ENCODE measurements around the gene MICAL1. TPM values are rescaled to one million over a fixed set of nuclear protein-coding genes. Genes with fewer than 3 reads are reported as not detected.
A peak's percentile ranks its signal among the peaks of the same experiment; 100 is the strongest.

The MICAL1 gene
- total RNA-seq, 2 experiments from 2014 or later, result 50.5 to 53.2 TPM

DNA sequence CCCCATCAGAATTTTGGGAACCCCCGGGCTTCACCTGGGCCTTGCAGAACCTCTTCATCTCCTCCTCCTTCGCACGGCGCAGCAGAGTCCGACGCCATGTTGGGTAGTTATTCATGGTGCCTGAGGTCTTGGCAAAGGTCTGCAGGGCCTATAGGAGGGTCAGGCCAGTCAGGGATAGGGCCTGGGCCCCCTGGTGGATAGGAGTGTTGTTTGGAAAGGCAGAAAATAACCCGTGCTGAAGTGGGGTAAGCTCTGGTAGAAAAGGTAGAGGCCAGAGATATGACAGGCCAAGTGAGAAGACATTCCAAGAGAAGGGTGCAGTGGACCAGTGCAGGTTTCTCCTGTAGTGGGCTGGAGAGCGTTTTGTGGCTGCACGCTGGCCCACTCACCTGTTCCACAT, 10.2 kb downstream of the MICAL1 start:
- Mint-ChIP-seq H3K27me3 (ENCODE audit: low read depth) (no peaks in the 10 kb centered on the region), H3K4me1 (ENCODE audit: low read depth) (peaks cover 58% of the 10 kb centered on the region), H3K9me3 (ENCODE audit: insufficient read depth) (no peaks in the 10 kb centered on the region), H3K27ac (peak overlapping the region; percentile 46), H3K4me3 (no peak overlapping the region), H3K36me3 (ENCODE audit: low read depth) (peaks cover 49% of the 10 kb centered on the region)
- DNase-seq (no peak), ATAC-seq (no peak)
- POLR2A ChIA-PET, result interaction anchor here (0.5 to 5.7 kb wide), 4 partner anchors 9 to 68 kb away, joined by 3 to 72 read pairs (median 8); partner anchors contain the start of genes CD164 and MICAL1
- CTCF ChIA-PET, result interaction anchor here (1.5 to 2.3 kb wide), 2 partner anchors 63 to 258 kb away, joined by 4 to 7 read pairs; partner anchors contain the start of gene CD164

DNA sequence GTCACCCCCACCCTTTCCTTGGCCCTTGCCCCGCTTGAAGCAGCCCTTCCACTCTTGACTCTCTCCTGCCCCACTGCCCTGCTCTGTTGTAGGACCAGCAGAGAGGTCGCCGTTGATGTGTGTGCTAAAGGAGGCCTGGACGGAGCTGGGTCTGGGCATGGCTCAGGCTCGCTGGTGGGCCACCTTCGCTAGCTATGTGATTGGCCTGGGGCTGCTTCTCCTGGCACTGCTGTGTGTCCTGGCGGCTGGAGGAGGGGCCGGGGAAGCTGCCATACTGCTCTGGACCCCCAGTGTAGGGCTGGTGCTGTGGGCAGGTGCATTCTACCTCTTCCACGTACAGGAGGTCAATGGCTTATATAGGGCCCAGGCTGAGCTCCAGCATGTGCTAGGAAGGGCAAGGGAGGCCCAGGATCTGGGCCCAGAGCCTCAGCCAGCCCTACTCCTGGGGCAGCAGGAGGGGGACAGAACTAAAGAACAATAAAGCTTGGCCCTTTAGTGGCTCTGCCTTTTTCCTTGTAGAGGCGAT, 12.1 kb downstream of the MICAL1 start:
- Mint-ChIP-seq H3K4me1 (ENCODE audit: low read depth) (peaks cover 41% of the 10 kb centered on the region), H3K27me3 (ENCODE audit: low read depth) (no peaks in the 10 kb centered on the region), H3K4me3 (no peak overlapping the region), H3K36me3 (ENCODE audit: low read depth) (peaks cover 40% of the 10 kb centered on the region), H3K9me3 (ENCODE audit: insufficient read depth) (no peaks in the 10 kb centered on the region), H3K27ac (no peak overlapping the region)
- DNase-seq (peak; percentile 18), ATAC-seq (no peak)
- ChIA-PET CTCF (interaction anchor here (0.8 to 2.3 kb wide), 3 partner anchors 11 to 256 kb away, joined by 3 to 10 read pairs (median 7); partner anchors contain the start of gene CD164), POLR2A (interaction anchor here (0.8 to 5.7 kb wide), 6 partner anchors 11 to 72 kb away, joined by 3 to 72 read pairs (median 8); partner anchors contain the start of genes CD164, MICAL1 and ZBTB24)

DNA sequence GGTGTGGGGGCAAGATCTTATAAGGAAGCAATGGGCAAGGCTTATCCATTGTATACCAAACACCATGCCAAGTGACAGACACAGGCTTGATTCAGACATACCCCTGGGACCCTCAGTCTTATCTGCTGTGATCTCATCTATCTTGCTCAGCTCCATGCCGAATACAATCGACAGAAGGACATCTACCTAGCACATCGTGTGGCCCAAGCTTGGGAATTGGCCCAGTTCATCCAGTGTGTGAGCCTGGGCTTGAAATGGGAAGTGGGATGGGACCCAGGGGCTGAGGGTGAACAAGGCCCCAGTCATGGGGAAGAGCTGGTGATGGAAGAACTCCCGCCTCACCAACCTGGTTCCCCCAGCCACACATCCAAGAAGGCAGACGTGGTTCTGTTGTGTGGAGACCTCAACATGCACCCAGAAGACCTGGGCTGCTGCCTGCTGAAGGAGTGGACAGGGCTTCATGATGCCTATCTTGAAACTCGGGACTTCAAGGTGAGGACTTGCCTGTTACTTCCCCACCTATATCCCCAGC, 13.1 kb downstream of the MICAL1 start:
- Mint-ChIP-seq H3K4me1 (ENCODE audit: low read depth) (peaks cover 32% of the 10 kb centered on the region), H3K4me3 (peak overlapping the region; percentile 90), H3K27ac (no peak overlapping the region), H3K27me3 (ENCODE audit: low read depth) (no peaks in the 10 kb centered on the region), H3K36me3 (ENCODE audit: low read depth) (peaks cover 35% of the 10 kb centered on the region), H3K9me3 (ENCODE audit: insufficient read depth) (no peaks in the 10 kb centered on the region)
- ChIA-PET CTCF (interaction anchor here (0.8 to 2.9 kb wide), 9 partner anchors 11 to 263 kb away, joined by 3 to 24 read pairs (median 9); partner anchors contain the start of genes CD164 and MICAL1), POLR2A (interaction anchor here (0.8 to 5.7 kb wide), 9 partner anchors 8 to 207 kb away, joined by 3 to 72 read pairs (median 6); partner anchors contain the start of genes CD164, MICAL1 and ZBTB24)
- ATAC-seq (no peak), DNase-seq (no peak)

DNA sequence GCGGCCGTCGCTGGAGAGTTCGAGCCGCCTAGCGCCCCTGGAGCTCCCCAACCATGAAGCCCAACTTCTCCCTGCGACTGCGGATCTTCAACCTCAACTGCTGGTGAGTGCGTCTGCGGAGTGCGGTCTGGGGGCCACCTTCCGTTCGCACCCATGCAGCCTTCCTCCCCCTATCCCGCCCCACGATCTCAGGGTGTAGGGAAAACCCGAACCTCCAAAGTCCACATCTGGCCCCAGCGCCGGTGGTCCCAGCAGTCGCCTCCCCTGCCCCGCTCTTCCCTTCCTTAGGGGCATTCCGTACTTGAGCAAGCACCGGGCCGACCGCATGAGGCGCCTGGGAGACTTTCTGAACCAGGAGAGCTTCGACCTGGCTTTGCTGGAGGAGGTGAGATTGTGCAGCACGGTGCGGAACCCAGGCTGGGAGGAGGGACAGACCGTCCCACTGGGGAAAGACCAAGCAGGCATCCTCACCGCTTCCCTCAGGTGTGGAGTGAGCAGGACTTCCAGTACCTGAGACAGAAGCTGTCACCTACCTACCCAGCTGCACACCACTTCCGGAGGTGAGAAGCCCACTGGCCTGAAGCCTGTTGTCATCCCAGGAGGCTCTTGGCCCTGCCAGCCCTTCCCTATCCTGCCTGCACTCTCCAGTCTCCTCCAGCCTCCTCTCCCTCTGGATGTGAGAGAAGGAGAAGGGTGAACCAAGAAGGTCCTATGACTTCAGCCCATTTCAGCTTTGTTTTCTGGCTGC, 14.3 kb downstream of the MICAL1 start:
- DNase-seq (peak; percentile 47), ATAC-seq (peak; percentile 24)
- POLR2A ChIA-PET, result interaction anchor here (0.6 to 5.7 kb wide), 12 partner anchors 7 to 539 kb away, joined by 3 to 72 read pairs (median 5); partner anchors contain the start of genes CD164, CEP57L1, MICAL1 and ZBTB24
- CTCF ChIA-PET, result interaction anchor here (0.9 to 2.9 kb wide), 11 partner anchors 10 to 264 kb away, joined by 3 to 24 read pairs (median 9); partner anchors contain the start of genes CD164 and MICAL1
- no peaks in the 10 kb centered on the region for H3K27me3 Mint-ChIP-seq (ENCODE audit: low read depth)
- peak overlapping the region; percentile 90 for H3K4me3 Mint-ChIP-seq
- H3K4me1 Mint-ChIP-seq (ENCODE audit: low read depth), result peaks cover 29% of the 10 kb centered on the region
- H3K36me3 Mint-ChIP-seq (ENCODE audit: low read depth), result peaks cover 30% of the 10 kb centered on the region
- H3K27ac Mint-ChIP-seq, result peak overlapping the region; percentile 82
- no peaks in the 10 kb centered on the region for H3K9me3 Mint-ChIP-seq (ENCODE audit: insufficient read depth)

DNA sequence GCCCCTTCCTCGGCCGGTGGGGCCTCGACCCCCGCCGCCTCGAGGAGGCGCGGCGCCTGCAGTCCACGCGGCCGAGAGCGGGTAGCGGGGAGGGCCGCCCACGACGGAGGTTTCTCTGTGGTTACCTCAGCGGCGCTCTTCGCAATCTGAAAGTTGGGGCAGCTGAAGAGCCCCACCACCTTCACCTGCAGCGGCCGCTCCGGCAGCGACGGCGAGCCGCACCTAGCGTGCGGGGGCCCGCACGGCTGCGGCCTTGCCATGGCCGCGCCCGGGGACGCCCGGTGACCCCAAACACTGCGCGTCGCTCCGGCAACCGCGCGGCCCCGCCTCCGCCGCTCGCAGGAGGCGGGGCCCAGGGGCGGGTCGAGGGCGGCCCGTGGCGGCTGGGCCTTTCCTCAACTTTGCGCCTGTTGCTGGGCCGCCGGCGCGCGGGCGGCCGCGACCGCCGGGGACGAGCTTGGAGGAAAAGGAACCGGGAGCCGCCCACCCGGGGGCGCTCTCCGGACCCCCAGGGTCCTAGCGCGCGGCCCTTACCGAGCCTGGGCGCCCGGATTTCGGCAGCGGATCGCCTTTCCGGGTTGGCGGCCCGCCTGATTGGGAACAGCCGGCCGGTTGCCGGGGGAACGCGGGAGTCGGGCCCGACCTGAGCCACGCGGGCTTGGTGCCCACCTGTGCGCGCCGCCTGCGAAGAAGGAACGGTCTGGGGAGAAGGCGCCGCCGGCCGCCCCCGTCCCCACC, 15.1 kb downstream of the MICAL1 start, which contains the start of the genes PPIL6 and SMPD2:
Gene PPIL6 (minus strand): TSS at position 298 of the 738 bp plus-strand sequence. CDS start 38 bp downstream, at position 260.
Gene SMPD2 (plus strand): TSS at position 394 of the 738 bp plus-strand sequence. CDS start 398 bp downstream, outside the sequence.
- H3K27ac Mint-ChIP-seq, result peak within 1 kb of the TSS; percentile 82
- H3K36me3 Mint-ChIP-seq (ENCODE audit: low read depth), result peaks cover 25% of the 10 kb centered on the region
- no peaks in the 10 kb centered on the region for H3K9me3 Mint-ChIP-seq (ENCODE audit: insufficient read depth)
- H3K4me1 Mint-ChIP-seq (ENCODE audit: low read depth), result peaks cover 29% of the 10 kb centered on the region
- ATAC-seq (peak; percentile 88), DNase-seq (peak; percentile 82)
- peak within 1 kb of the TSS; percentile 90 for H3K4me3 Mint-ChIP-seq
- CTCF ChIA-PET, result interaction anchor here (0.7 to 2.9 kb wide), 10 partner anchors 10 to 253 kb away, joined by 3 to 24 read pairs (median 9); partner anchors contain the start of genes AK9, CD164 and MICAL1
- no peaks in the 10 kb centered on the region for H3K27me3 Mint-ChIP-seq (ENCODE audit: low read depth)
- POLR2A ChIA-PET, result interaction anchor here (0.6 to 5.7 kb wide), 9 partner anchors 8 to 538 kb away, joined by 3 to 72 read pairs (median 5); partner anchors contain the start of genes CD164, CEP57L1 and MICAL1

DNA sequence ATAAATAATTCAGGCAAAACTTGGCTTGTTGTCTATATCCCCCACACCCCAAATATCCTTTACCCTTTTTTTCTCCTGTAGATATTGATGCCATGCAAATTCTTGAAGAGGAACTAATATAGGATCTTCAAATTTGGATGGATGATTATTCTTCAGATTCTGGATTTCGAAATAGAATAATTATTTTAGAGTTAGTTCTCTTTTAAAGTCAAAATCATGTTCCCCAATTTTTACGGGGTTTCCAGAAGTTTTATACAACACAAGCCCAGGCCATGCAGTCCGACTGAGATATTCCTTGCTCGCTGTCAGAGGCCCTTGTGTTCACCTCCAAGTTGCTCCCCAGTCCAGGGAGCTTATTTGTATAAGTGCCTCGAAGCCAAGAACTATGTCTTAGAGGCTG, 19.5 kb downstream of the MICAL1 start:
- ChIA-PET CTCF (interaction anchor here (1.1 to 1.3 kb wide), 3 partner anchors 51 to 250 kb away, joined by 3 to 4 read pairs (median 4); no protein-coding TSS in a partner anchor), POLR2A (interaction anchor here (1.2 kb wide), 1 partner anchor 62 kb away, joined by 3 read pairs; no protein-coding TSS in a partner anchor)
- no peak for DNase-seq
- ATAC-seq, result no peak
- Mint-ChIP-seq H3K4me1 (ENCODE audit: low read depth) (peaks cover 3% of the 10 kb centered on the region), H3K27me3 (ENCODE audit: low read depth) (peaks cover 18% of the 10 kb centered on the region), H3K4me3 (no peak overlapping the region), H3K36me3 (ENCODE audit: low read depth) (no peaks in the 10 kb centered on the region), H3K9me3 (ENCODE audit: insufficient read depth) (no peaks in the 10 kb centered on the region), H3K27ac (no peak overlapping the region)

DNA sequence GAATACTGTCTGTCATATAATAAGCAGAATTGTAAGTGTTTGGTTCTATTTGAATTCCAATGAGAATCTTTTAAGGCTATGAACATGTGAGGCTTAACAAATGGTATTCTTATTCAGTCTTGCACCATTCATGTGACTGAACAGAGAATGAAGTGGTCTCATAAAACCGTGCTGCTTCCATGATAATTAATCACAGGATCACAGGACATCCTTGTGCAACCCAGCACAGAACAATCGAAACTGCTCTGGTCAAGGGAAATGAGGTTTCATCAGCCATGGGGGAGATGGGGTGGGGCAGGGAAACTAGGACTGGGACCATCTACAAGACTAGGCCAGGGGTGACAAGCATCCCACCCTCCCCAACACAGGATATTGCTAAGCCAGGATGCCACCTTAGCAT, 21.1 kb downstream of the MICAL1 start:
- Mint-ChIP-seq H3K4me3 (no peak overlapping the region), H3K9me3 (ENCODE audit: insufficient read depth) (no peaks in the 10 kb centered on the region), H3K27ac (no peak overlapping the region), H3K36me3 (ENCODE audit: low read depth) (no peaks in the 10 kb centered on the region), H3K27me3 (ENCODE audit: low read depth) (peaks cover 23% of the 10 kb centered on the region), H3K4me1 (ENCODE audit: low read depth) (no peaks in the 10 kb centered on the region)
- ChIA-PET CTCF (interaction anchor here (1.3 kb wide), 1 partner anchor 246 kb away, joined by 4 read pairs; no protein-coding TSS in a partner anchor), POLR2A (no interaction called here)
- ATAC-seq, result no peak
- no peak for DNase-seq

DNA sequence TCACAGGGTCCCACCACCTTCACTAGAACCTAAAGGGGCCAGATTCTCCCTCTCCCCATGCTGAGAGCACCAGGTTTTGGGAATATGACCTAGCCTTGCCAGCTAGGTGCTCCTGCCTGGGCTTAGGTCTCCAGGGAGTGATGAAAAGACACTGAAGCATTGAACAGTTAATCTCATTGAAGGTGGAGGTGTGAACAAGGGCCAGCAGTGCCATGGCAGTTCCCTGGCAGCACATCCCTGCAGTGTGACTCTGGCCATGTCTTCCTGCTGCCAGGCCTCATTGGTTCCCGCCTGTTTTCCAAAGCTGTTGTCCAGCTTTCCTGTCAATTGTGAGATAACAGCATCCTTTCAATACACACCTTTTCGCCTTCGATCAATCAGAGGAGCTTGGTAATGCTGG, 26.1 kb downstream of the MICAL1 start:
- Mint-ChIP-seq H3K27me3 (ENCODE audit: low read depth) (peaks cover 27% of the 10 kb centered on the region), H3K4me1 (ENCODE audit: low read depth) (peaks cover 2% of the 10 kb centered on the region), H3K36me3 (ENCODE audit: low read depth) (no peaks in the 10 kb centered on the region), H3K9me3 (ENCODE audit: insufficient read depth) (no peaks in the 10 kb centered on the region), H3K27ac (no peak overlapping the region), H3K4me3 (no peak overlapping the region)
- DNase-seq (peak; percentile 14), ATAC-seq (no peak)
- ChIA-PET POLR2A (no interaction called here), CTCF (interaction anchor here (2.8 kb wide), 1 partner anchor 241 kb away, joined by 9 read pairs; no protein-coding TSS in a partner anchor)

DNA sequence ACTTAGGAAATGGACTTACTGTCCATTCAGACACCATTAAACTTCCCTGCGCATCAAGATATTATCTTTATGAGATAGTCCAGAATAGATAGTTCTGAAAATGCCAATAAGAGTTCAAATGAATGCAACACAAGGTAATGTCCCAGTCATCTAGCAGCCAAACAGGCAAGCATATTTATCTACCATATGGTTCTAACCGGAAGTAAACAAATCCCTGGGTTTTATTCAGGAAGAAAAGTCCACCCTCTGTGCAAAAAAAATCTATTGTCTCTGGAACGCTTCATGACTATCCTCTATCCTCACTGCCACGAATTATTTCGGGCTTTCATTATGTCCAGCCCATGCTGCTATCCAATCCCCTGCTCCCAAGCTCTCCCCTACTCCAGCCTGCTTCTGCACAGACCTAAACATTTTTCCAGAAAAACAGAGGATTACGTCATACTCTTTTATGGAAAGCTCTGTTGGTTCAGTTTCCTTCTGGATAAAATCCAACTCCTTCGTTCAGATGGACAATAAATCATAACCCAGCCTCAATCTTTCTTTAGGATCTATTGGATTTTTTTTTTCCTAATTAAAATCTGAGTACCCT, 26.6 kb downstream of the MICAL1 start:
- peaks cover 27% of the 10 kb centered on the region for H3K27me3 Mint-ChIP-seq (ENCODE audit: low read depth)

DNA sequence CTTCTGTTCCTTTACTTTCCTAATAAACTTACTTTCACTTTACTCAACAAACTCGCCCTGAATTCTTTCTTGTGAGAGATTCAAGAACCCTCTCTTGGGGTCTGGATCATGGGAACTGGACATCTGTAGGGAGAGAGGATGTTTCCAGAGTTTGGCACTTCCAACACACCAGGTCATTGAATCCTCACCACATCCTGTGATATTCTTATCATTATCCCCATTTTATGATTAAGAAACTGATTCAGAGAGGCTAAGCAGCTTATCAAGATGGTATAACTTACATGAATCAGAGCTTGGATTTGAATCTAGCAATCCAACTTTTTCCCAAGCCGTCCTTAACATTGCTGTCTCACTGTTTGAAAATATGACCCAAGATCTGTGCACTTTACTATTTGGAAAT, 30.6 kb downstream of the MICAL1 start:
- H3K27ac Mint-ChIP-seq, result no peak overlapping the region
- peaks cover 2% of the 10 kb centered on the region for H3K4me1 Mint-ChIP-seq (ENCODE audit: low read depth)
- no peak overlapping the region for H3K4me3 Mint-ChIP-seq
- peaks cover 7% of the 10 kb centered on the region for H3K27me3 Mint-ChIP-seq (ENCODE audit: low read depth)
- ChIA-PET CTCF (no interaction called here), POLR2A (no interaction called here)
- H3K9me3 Mint-ChIP-seq (ENCODE audit: insufficient read depth), result no peaks in the 10 kb centered on the region
- ATAC-seq (no peak), DNase-seq (no peak)
- no peaks in the 10 kb centered on the region for H3K36me3 Mint-ChIP-seq (ENCODE audit: low read depth)

More for the DNA sequence above, 26.6 kb downstream of the MICAL1 start:
- Mint-ChIP-seq H3K9me3 (ENCODE audit: insufficient read depth) (no peaks in the 10 kb centered on the region), H3K4me3 (no peak overlapping the region), H3K4me1 (ENCODE audit: low read depth) (peaks cover 2% of the 10 kb centered on the region), H3K27ac (no peak overlapping the region), H3K36me3 (ENCODE audit: low read depth) (no peaks in the 10 kb centered on the region)
- no peak for ATAC-seq
- POLR2A ChIA-PET, result no interaction called here
- CTCF ChIA-PET, result interaction anchor here (1.5 to 2.8 kb wide), 2 partner anchors 45 to 241 kb away, joined by 3 to 9 read pairs; no protein-coding TSS in a partner anchor
- peak; percentile 1 for DNase-seq

Measured in activated CD8-positive, alpha-beta T cell treated with anti-CD3 and anti-CD28 coated beads, Interleukin-2, amount 10 ng/mL, durations not matched to agents 7 days and 5 days (primary cell).